Myocyte (in vitro differentiated cells): ENCODE measurements around the gene PLCB3. TPM values are rescaled to one million over a fixed set of nuclear protein-coding genes. Genes with fewer than 3 reads are reported as not detected.

Experiments
- DNase-seq: peaks from one replicate; pipeline ENCODE4 v3.0.0-alpha.2; 2012; ENCODE audit warnings: low read depth
- total RNA-seq: library from RNA; depleted of rRNA; stranded (reverse); fragments of >200 nt; gene quantifications from 2 replicates; pipeline ENCODE4 v1.2.3, GENCODE V29; 2014

Gene PLCB3
- total RNA-seq, 1 donor from 2014 or later = 41.7 TPM

GRCh38 chr11:64249563-64250414, 1.5 kb upstream of the PLCB3 start:
- no peak for DNase-seq

DNA sequence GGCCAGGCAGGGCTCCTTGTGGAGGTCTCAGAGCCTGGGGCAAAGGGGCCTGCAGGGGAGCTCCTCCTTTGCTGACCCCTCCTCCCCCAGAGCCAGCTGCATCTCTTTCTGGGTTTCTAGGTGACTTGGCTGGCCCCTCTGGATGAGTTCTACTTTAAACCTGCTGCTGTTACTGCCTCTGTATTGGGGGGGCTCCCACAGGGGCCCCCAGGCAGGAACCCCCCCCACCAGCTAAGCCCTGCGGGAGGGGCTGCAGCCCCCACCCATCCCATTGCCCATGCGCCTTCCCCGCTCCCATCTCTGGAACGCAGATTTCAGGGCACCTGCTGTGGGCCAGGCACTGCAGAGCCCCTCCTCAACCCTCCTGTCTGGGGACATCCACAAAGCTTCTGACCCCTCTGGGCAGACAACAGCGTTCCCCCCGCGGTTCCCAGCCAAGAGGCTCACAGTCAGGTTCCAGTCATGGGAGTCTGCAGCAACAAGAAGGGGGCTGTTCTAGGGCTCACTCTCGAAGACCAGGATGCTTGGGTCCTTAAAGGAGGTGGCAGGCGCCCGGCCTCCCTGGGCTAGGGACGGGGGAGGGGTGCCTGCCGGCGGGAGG, 815 bp upstream of the PLCB3 start:
- DNase-seq = no peak

DNA sequence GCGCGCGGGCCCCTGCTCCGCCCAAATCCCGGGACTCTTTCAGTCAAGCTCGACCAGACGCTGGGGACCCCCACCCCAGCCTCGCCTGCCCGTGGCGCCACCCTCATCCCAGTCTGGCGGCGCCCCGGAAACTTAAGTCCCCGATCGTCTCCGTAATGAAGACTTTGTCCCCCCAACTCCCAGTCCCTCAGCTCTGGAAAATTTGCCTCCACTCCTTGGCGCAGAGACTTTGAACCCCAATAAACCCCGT, 348 bp downstream of the PLCB3 start:
- DNase-seq = no peak

- peak; percentile 42 for DNase-seq
These were observed 908 bp downstream of the PLCB3 start for GRCh38 chr11:64252003-64252872.

GRCh38 chr11:64253043-64253442, 1.7 kb downstream of the PLCB3 start:
- no peak for DNase-seq

DNA sequence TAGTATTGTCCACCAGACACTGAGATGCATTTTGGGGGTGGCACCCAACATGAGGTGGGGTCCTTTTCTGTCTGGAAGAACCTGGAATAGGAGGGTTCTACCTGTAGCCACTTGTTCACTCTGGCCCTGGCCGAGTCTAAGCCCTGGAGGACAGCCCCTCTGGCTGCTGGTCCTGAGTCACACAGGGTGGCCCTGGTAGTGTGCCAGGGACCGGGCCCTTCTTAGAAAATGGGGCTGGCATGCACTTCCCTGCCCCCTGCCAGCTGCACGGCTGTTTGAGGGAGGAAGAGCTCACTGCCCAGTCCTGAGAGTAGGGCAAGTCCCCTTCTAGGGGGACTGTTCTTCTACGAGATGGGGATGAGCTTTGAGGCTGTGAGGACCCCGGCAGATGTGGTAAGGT, 2.2 kb downstream of the PLCB3 start:
- peak; percentile 63 for DNase-seq

- no peak for DNase-seq
These were observed 3.0 kb downstream of the PLCB3 start for GRCh38 chr11:64254326-64254725.

GRCh38 chr11:64255135-64256128, 4.1 kb downstream of the PLCB3 start:
- DNase-seq = no peak

- DNase-seq = no peak
These were observed 5.0 kb downstream of the PLCB3 start for GRCh38 chr11:64256300-64256699.

DNA sequence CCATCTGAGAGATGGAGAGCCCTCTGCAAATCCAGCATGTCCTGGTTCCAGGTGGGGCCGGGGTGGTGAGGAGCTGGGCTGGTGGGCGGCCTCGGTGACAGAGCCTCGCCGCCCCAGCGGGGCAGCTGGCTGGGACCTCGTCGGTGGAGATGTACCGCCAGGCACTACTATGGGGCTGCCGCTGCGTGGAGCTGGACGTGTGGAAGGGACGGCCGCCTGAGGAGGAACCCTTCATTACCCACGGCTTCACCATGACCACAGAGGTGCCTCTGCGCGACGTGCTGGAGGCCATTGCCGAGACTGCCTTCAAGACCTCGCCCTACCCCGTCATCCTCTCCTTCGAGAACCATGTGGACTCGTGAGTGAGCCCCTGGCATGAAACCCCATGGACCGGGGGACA, 7.0 kb downstream of the PLCB3 start:
- no peak for DNase-seq

DNA sequence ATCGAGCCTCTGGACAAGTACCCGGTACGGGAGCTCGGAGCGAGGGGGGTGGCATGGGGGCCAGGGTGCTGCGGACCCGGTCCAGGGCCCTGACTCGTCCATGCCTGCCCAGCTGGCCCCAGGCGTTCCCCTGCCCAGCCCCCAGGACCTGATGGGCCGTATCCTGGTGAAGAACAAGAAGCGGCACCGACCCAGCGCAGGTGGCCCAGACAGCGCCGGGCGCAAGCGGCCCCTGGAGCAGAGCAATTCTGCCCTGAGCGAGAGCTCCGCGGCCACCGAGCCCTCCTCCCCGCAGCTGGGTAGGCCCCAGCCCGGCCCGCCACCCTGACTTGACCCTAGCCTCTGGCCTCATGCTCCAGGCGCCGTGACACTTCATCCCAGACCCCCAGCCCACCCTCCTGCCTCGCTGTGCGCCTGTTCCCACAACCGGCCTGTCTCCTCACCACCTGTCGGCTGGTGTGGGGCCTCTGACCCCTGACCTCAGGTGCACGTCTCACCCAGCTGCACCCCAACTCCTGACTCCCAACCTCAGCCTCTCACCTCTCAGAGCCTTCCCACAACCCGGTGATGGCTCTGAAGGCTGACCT, 7.7 kb downstream of the PLCB3 start:
- no peak for DNase-seq

DNA sequence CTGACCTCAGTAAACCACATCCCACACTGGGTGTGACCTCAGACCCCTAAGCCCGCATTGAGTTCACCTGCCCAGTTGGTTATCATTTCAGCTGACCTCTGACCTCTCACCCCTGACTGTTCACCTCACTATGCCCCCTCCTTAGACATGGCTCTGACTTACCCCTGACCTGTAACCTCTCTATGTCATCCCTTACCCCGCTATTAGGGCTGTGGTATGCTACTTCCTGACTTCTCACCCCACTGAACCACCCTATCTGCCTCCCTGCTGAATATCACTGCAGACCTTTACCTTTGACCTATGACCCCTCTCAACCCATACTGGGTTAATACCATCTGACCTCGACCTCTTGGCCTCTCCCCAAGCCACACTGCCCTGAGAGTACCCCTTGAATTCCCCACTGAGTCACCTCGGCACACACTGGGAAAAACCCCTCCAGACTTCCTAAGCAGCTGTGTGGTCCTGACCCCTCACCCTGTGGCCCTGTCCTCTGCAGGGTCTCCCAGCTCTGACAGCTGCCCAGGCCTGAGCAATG, 8.3 kb downstream of the PLCB3 start:
- DNase-seq = no peak

DNA sequence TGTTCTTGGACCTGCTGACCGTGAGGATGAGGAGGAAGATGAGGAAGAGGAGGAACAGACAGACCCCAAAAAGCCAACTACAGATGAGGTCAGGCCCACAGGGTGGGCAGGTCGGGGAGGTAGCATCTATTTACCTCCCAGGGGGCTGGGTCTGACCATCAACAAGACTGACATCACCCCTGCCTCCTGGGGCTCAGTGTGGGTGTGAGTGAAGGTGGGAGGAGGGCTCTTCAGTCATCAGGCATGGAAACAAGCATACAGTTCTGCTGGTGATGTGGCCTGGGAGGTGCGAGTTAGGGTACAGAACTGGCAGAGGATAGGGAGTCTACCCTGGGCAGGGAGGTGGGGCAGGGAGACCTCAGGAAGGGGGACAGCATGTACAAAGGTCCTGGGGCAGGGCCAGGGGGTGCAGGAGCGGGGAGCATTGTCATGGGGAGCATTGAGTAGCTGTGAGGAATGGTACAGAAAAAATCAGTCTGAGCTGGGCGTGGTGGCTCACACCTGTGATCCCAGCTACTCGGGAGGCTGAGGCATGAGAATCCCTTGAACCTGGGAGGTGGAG, 8.9 kb downstream of the PLCB3 start:
- no peak for DNase-seq

DNA sequence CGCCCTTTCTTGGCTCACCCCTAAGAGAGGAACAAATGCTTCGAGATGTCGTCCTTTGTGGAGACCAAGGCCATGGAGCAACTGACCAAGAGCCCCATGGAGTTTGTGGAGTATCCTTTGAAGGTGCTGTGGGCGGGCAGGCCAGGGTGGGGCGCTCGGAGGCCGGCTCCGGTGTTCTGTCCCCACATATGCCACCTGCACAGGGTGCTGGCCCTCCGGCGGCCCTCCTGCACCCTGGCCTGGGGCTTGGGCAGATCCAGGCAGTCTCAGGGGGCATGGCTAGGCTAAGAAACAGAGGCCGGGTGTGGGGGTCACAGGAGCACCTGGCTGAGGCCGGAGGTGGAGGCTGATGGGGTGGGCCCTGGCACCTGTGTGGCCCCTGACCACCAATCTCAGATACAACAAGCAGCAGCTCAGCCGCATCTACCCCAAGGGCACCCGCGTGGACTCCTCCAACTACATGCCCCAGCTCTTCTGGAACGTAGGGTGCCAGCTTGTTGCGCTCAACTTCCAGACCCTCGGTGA, 10.3 kb downstream of the PLCB3 start:
- no peak for DNase-seq

DNA sequence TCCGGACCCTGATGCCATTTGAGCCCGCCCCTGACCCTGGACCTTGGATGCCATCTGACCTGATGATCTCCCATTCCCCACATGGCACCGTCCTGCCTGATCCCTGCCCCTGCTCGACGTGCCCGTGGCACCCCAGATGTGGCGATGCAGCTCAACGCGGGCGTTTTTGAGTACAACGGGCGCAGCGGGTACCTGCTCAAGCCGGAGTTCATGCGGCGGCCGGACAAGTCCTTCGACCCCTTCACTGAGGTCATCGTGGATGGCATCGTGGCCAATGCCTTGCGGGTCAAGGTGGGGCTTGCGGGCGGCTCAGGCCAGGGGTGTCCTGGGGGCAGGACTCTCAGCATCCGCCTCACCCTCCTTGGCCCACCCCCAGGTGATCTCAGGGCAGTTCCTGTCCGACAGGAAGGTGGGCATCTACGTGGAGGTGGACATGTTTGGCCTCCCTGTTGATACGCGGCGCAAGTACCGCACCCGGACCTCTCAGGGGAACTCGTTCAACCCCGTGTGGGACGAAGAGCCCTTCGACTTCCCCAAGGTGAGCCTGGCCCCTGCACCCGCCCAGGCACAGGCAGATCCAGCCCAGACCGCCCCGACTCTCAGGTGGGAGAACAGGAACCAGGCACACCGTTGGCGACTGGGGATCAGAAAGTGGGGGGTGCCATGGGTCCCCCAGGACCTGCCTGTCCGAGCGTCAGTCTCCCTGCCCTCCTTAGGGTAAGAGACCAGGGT, 11.1 kb downstream of the PLCB3 start:
- no peak for DNase-seq

- peak; percentile 75 for DNase-seq
These were observed 12.0 kb downstream of the PLCB3 start for GRCh38 chr11:64263021-64263946.

DNA sequence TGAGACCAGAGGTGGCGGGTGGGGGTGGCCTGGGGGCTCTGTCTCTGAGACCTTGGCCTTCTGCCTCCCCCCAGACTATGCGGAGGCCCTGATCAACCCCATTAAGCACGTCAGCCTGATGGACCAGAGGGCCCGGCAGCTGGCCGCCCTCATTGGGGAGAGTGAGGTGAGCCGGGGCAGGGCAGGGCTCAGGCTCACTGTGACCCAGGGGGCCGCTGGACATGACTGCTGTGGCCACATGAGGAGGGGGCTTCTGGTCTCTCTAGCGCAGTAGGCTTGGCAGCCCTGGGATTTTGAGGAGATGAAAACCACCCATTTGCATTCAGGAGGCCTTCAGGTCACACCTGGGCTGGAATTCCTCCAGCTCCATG, 12.6 kb downstream of the PLCB3 start:
- DNase-seq = no peak

- DNase-seq = no peak
These were observed 13.1 kb downstream of the PLCB3 start for GRCh38 chr11:64264371-64264852.
